ENCODE data around the gene NTM.

DNA sequence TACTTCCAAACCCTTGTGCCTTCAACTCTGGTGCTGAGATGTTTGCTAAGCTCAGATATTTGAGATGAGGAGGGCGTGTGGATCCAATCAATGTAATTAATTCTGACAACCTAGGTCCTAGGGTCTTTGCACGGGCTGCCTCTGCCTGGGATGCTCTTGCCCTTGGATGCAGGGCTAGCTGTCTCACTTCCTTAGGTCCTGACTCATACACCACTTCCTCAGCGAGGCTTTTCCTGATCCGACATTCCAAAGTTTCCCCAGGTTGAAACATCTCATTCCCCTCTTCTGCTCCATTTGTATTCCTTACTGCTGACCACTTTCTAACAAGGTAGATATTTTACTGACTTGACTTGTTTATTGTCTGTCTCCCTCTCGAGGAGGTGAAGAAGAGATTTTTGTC, 43.0 kb upstream of the NTM start:
- TF ChIP-seq, protein P1, sequence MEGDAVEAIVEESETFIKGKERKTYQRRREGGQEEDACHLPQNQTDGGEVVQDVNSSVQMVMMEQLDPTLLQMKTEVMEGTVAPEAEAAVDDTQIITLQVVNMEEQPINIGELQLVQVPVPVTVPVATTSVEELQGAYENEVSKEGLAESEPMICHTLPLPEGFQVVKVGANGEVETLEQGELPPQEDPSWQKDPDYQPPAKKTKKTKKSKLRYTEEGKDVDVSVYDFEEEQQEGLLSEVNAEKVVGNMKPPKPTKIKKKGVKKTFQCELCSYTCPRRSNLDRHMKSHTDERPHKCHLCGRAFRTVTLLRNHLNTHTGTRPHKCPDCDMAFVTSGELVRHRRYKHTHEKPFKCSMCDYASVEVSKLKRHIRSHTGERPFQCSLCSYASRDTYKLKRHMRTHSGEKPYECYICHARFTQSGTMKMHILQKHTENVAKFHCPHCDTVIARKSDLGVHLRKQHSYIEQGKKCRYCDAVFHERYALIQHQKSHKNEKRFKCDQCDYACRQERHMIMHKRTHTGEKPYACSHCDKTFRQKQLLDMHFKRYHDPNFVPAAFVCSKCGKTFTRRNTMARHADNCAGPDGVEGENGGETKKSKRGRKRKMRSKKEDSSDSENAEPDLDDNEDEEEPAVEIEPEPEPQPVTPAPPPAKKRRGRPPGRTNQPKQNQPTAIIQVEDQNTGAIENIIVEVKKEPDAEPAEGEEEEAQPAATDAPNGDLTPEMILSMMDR (IDR thresholded peaks at IDR 0.05): no peak
- TF ChIP-seq POLR2A (IDR thresholded peaks at IDR 0.05): no peak
- no peak for TF ChIP-seq EP300 (IDR thresholded peaks at IDR 0.05)
- TF ChIP-seq POLR2AphosphoS5 (IDR thresholded peaks at IDR 0.05): no peak
